Activated CD8-positive, alpha-beta memory T cell treated with anti-CD3 and anti-CD28 coated beads for 4 hours (primary cell): ENCODE results near the gene TBC1D10A.

ENCODE experiments used
- DNase-seq, 2 donors: peaks; one replicate each; pipeline ENCODE4 v3.0.0-alpha.2; 2020; ENCODE audit warnings: low read depth in 2 of 2

The TBC1D10A gene

GRCh38 chr22:30248484-30248883 lies 78.3 kb downstream of the TBC1D10A start:
- no peak for DNase-seq

- no peak for DNase-seq
Observed at GRCh38 chr22:30247974-30248373, 78.8 kb downstream of the TBC1D10A start.

- DNase-seq, result no peak
Observed at GRCh38 chr22:30247561-30247960, 79.2 kb downstream of the TBC1D10A start.

- no peak for DNase-seq
Observed at GRCh38 chr22:30246814-30247376, 79.8 kb downstream of the TBC1D10A start.

GRCh38 chr22:30245985-30246813 lies 80.5 kb downstream of the TBC1D10A start, which contains the start of gene LIF:
TSS of gene LIF (minus strand) at chr22:30246759. CDS start at chr22:30246695, 64 bp downstream.
- DNase-seq, result no peak

- no peak for DNase-seq
Observed at GRCh38 chr22:30245181-30245984, 81.4 kb downstream of the TBC1D10A start.

GRCh38 chr22:30244641-30245040 lies 82.1 kb downstream of the TBC1D10A start:
- DNase-seq, result no peak

- DNase-seq, result no peak
Observed at GRCh38 chr22:30244066-30244465, 82.7 kb downstream of the TBC1D10A start.

GRCh38 chr22:30243661-30244060 lies 83.1 kb downstream of the TBC1D10A start:
- DNase-seq, result no peak
